GM12892 (cell line): ENCODE measurements around the gene MED13L.

Source experiments
- POLR2A ChIP-seq: IDR thresholded peaks from 2 replicates; pipeline ENCODE4 v1.6.1; 2011; ENCODE audit warnings: low read depth, low read length, control low read depth
- POLR2AphosphoS5 ChIP-seq: IDR thresholded peaks from 2 replicates; pipeline ENCODE4 v1.6.1; 2011; ENCODE audit warnings: low read depth, low read length, control low read depth

- TF ChIP-seq POLR2AphosphoS5: no peak
- no peak for TF ChIP-seq POLR2A
These were observed 88.9 kb downstream of the MED13L start for GRCh38 chr12:116188581-116188980.
